ENCODE measurements around the gene EXOC2. TPM values are rescaled to one million over a fixed set of nuclear protein-coding genes. Genes with fewer than 3 reads are reported as not detected.

EXOC2 gene
- total RNA-seq, 2 donors from 2014 or later = 44.1 to 46.9 TPM

- Mint-ChIP-seq H3K9me3 (no peaks in the 10 kb centered on the region), H3K4me1 (peaks cover 16% of the 10 kb centered on the region), H3K36me3 (ENCODE audit: low read depth) (peaks cover 9% of the 10 kb centered on the region), H3K4me3 (no peak overlapping the region), H3K27me3 (no peaks in the 10 kb centered on the region), H3K27ac (no peak overlapping the region)
- ATAC-seq (replicated peaks) = no peak
These were observed 251.6 kb downstream of the EXOC2 start for GRCh38 chr6:441126-441920.

GRCh38 chr6:439641-440167, 253.2 kb downstream of the EXOC2 start:
- Mint-ChIP-seq H3K4me1 (peaks cover 6% of the 10 kb centered on the region), H3K4me3 (no peak overlapping the region)

GRCh38 chr6:438634-439170, 254.2 kb downstream of the EXOC2 start:
- peaks cover 11% of the 10 kb centered on the region for H3K4me1 Mint-ChIP-seq
- H3K4me3 Mint-ChIP-seq = no peak overlapping the region

More at GRCh38 chr6:439641-440167, 253.2 kb downstream of the EXOC2 start:
- H3K27me3 Mint-ChIP-seq = no peaks in the 10 kb centered on the region
- no peak for ATAC-seq (replicated peaks)
- H3K36me3 Mint-ChIP-seq (ENCODE audit: low read depth) = no peaks in the 10 kb centered on the region
- H3K9me3 Mint-ChIP-seq = no peaks in the 10 kb centered on the region
- no peak overlapping the region for H3K27ac Mint-ChIP-seq

GRCh38 chr6:437037-437392, 255.9 kb downstream of the EXOC2 start:
- H3K4me3 Mint-ChIP-seq = no peak overlapping the region

More at GRCh38 chr6:438634-439170, 254.2 kb downstream of the EXOC2 start:
- Mint-ChIP-seq H3K27me3 (no peaks in the 10 kb centered on the region), H3K36me3 (ENCODE audit: low read depth) (no peaks in the 10 kb centered on the region), H3K27ac (no peak overlapping the region), H3K9me3 (no peaks in the 10 kb centered on the region)
- ATAC-seq (replicated peaks) = no peak

GRCh38 chr6:436308-437036, 256.5 kb downstream of the EXOC2 start:
- no peak for ATAC-seq (replicated peaks)
- no peak overlapping the region for H3K4me3 Mint-ChIP-seq
- no peaks in the 10 kb centered on the region for H3K36me3 Mint-ChIP-seq (ENCODE audit: low read depth)
- no peak overlapping the region for H3K27ac Mint-ChIP-seq
- no peaks in the 10 kb centered on the region for H3K27me3 Mint-ChIP-seq
- peaks cover 24% of the 10 kb centered on the region for H3K4me1 Mint-ChIP-seq
- H3K9me3 Mint-ChIP-seq = no peaks in the 10 kb centered on the region

More at GRCh38 chr6:437037-437392, 255.9 kb downstream of the EXOC2 start:
- Mint-ChIP-seq H3K4me1 (peaks cover 19% of the 10 kb centered on the region), H3K9me3 (no peaks in the 10 kb centered on the region), H3K27me3 (no peaks in the 10 kb centered on the region), H3K36me3 (ENCODE audit: low read depth) (no peaks in the 10 kb centered on the region), H3K27ac (no peak overlapping the region)
- ATAC-seq (replicated peaks) = no peak

- Mint-ChIP-seq H3K36me3 (ENCODE audit: low read depth) (no peaks in the 10 kb centered on the region), H3K27me3 (no peaks in the 10 kb centered on the region), H3K9me3 (no peaks in the 10 kb centered on the region), H3K4me3 (peak overlapping the region; percentile 59), H3K4me1 (peaks cover 29% of the 10 kb centered on the region), H3K27ac (peak overlapping the region; percentile 69)
- ATAC-seq (replicated peaks) = no peak
These were observed 257.3 kb downstream of the EXOC2 start for GRCh38 chr6:435441-436307.

Other genes with a start within 250 kb of the EXOC2 start
- 1 to 10 TPM; 1.8 to 2.4 TPM for gene HUS1B, start 36.0 kb downstream of the EXOC2 start, total RNA-seq

All from activated T-helper 17 cell treated with anti-CD3 and anti-CD28 coated beads, Interleukin-2, amount 50 U/mL, for 72 hours (primary cell).